A549 (cell line): Measurements from ENCODE around the gene TBC1D8. TPM values are rescaled to one million over a fixed set of nuclear protein-coding genes. Genes with fewer than 3 reads are reported as not detected.

Source experiments
- ATAC-seq, 2 experiments: fragments of 200-7000 bp in 1 of 2; fragments of >200 bp in 1 of 2; cut with Nextera tagmentation in 1 of 2; cut with Tn5 transposase in 1 of 2; 3 replicates each; pipeline versions ENCODE4 v1.8.0 to v1.9.1; 2018 to 2020; ENCODE audit warnings: mild to moderate bottlenecking in 1 of 2, moderate library complexity in 1 of 2
- CTCF ChIA-PET: fragments of 300-600 bp; sonication (Branson Sonifier 250); formaldehyde crosslinking; extraction: SDS; loops from one replicate; lab custom pipeline; 2021; ENCODE audit warnings: antibody characterized with exemption, inconsistent platforms; lab: Yijun Ruan, JAX
- POLR2A ChIA-PET: fragments of 350-600 bp; formaldehyde crosslinking; extraction: SDS; loops from one replicate; lab custom pipeline; 2021; ENCODE audit warnings: antibody characterized with exemption, inconsistent platforms; lab: Yijun Ruan, JAX
- DNase-seq, 2 experiments: peaks; one replicate each; pipeline versions ENCODE4 v3.0.0 to v3.0.0-alpha.2; 2011 to 2016; ENCODE audit warnings: low read depth in 1 of 2, low spot score in 1 of 2
- FAIRE-seq: peaks from 2 replicates; lab custom pipeline; 2011; peaks lifted over from hg19 to GRCh38; lab: Jason Lieb, UNC
- H3K27ac ChIP-seq, 2 experiments: fragments of >200 bp; sonication (Bioruptor Twin); formaldehyde crosslinking; 3 replicates each; pipeline ENCODE4 v1.5.1; 2016 to 2017
- H3K4me1 ChIP-seq: fragments of >200 bp; sonication (Bioruptor Twin); formaldehyde crosslinking; 3 replicates; pipeline ENCODE4 v1.6.1; 2016
- H3K4me2 ChIP-seq: fragments of >200 bp; sonication (Bioruptor Twin); formaldehyde crosslinking; 3 replicates; pipeline ENCODE4 v1.6.1; 2016
- H3K4me3 ChIP-seq: fragments of >200 bp; sonication (Bioruptor Twin); formaldehyde crosslinking; 3 replicates; pipeline ENCODE4 v1.5.1; 2016
- H3K9me3 ChIP-seq: fragments of >200 bp; sonication (Bioruptor Twin); formaldehyde crosslinking; 3 replicates; pipeline ENCODE4 v1.6.1; 2016
- BHLHE40 ChIP-seq: IDR thresholded peaks from 2 replicates; pipeline ENCODE4 v1.6.1; 2012; ENCODE audit warnings: low read depth, low read length, inconsistent platforms
- CBX8 ChIP-seq: fragments of 200-600 bp; sonication (generic); IDR thresholded peaks from 2 replicates; pipeline ENCODE4 v1.6.1; 2016
- CEBPB ChIP-seq, 2 experiments: fragments of >200 bp in 1 of 2; sonication (Bioruptor Twin) in 1 of 2; formaldehyde crosslinking in 1 of 2; IDR thresholded peaks; 2 replicates each; pipeline ENCODE4 v1.6.1; 2012 to 2016
- ESRRA ChIP-seq: fragments of 150-350 bp; IDR thresholded peaks from 2 replicates; pipeline ENCODE4 v1.6.1; 2014; ENCODE audit warnings: mild to moderate bottlenecking, low read length, borderline replicate concordance
- GATA3 ChIP-seq: IDR thresholded peaks from 2 replicates; pipeline ENCODE4 v1.6.1; 2012; ENCODE audit warnings: borderline replicate concordance
- HOXA7 ChIP-seq: fragments of 250-450 bp; sonication (Bioruptor Pico); IDR thresholded peaks from 2 replicates; pipeline ENCODE4 v1.5.0; 2020; ENCODE audit warnings: mild to moderate bottlenecking, moderate library complexity
- HOXB13 ChIP-seq: fragments of 250-450 bp; sonication (Bioruptor Pico); IDR thresholded peaks from 2 replicates; pipeline ENCODE4 v1.5.0; 2020; ENCODE audit warnings: low read depth, mild to moderate bottlenecking, moderate library complexity
- JUN ChIP-seq, 2 experiments: fragments of >200 bp; sonication (Bioruptor Twin); formaldehyde crosslinking; IDR thresholded peaks; 2 replicates in 1 of 2; 3 replicates in 1 of 2; pipeline ENCODE4 v1.6.1; 2016 to 2017
- KDM1A ChIP-seq: fragments of 200-600 bp; sonication (generic); IDR thresholded peaks from 2 replicates; pipeline ENCODE4 v1.6.1; 2016; ENCODE audit warnings: low read depth, mild to moderate bottlenecking
- MAZ ChIP-seq: fragments of 150-350 bp; IDR thresholded peaks from 2 replicates; pipeline ENCODE4 v1.6.1; 2014; ENCODE audit warnings: antibody characterized with exemption, low read depth, low read length, borderline replicate concordance
- MYC ChIP-seq: IDR thresholded peaks from 2 replicates; pipeline ENCODE4 v1.6.1; 2012; ENCODE audit warnings: mild to moderate bottlenecking, inconsistent platforms, low read length, improper control_type of control experiment, borderline replicate concordance
- RNF2 ChIP-seq: fragments of 200-600 bp; sonication (generic); IDR thresholded peaks from 2 replicates; pipeline ENCODE4 v1.6.1; 2016; ENCODE audit warnings: low read depth, mild to moderate bottlenecking, antibody characterized with exemption, moderate library complexity, borderline replicate concordance
- SREBF2 ChIP-seq: fragments of 450-650 bp; IDR thresholded peaks from 2 replicates; pipeline ENCODE4 v1.6.1; 2014; ENCODE audit warnings: mild to moderate bottlenecking, moderate library complexity
- TFCP2L1 ChIP-seq: fragments of 250-450 bp; sonication (Bioruptor Pico); IDR thresholded peaks from 2 replicates; pipeline ENCODE4 v1.5.0; 2021; ENCODE audit warnings: mild to moderate bottlenecking
- TP53 ChIP-seq: fragments of 250-450 bp; sonication (Bioruptor Pico); IDR thresholded peaks from 2 replicates; pipeline ENCODE4 v1.5.0; 2021; ENCODE audit warnings: mild to moderate bottlenecking, moderate library complexity
- ZNF302 ChIP-seq: fragments of 250-450 bp; sonication (Bioruptor Pico); IDR thresholded peaks from 2 replicates; pipeline ENCODE4 v1.9.0; 2021; ENCODE audit warnings: inconsistent platforms, mild to moderate bottlenecking, moderate library complexity
- WGBS: methylation state at CpG from one replicate; pipeline ENCODE4 v1.1.6; 2017; ENCODE audit errors: missing lambda C conversion rate; 5-methylcytosine and 5-hydroxymethylcytosine counted together
- polyA plus RNA-seq, 4 experiments: library from polyadenylated mRNA; depleted of rRNA in 3 of 4; stranded (reverse); fragments of >200 nt; fragmentation: RNase III in 1 of 4; extraction: RNeasy Plus Mini Kit Qiagen cat#74134 plus additional on column Dnase treatment in 1 of 4; gene quantifications; 2 replicates in 3 of 4; 3 replicates in 1 of 4; pipeline ENCODE4 v1.2.3, GENCODE V29; 2011 to 2017
- TF ChIP-seq, protein P1 (sequence below): fragments of 150-350 bp; IDR thresholded peaks from 2 replicates; pipeline ENCODE4 v1.6.1; 2014; ENCODE audit warnings: low read depth, mild to moderate bottlenecking, low read length
- TF ChIP-seq, protein P2 (sequence below): fragments of >200 bp; sonication (Bioruptor Twin); formaldehyde crosslinking; IDR thresholded peaks from 3 replicates; pipeline ENCODE4 v1.6.1; 2016

TBC1D8 gene
- polyA plus RNA-seq, 2 of the 4 experiments (the other 2 are of a cell fraction), result 35.3 to 107 TPM

DNA sequence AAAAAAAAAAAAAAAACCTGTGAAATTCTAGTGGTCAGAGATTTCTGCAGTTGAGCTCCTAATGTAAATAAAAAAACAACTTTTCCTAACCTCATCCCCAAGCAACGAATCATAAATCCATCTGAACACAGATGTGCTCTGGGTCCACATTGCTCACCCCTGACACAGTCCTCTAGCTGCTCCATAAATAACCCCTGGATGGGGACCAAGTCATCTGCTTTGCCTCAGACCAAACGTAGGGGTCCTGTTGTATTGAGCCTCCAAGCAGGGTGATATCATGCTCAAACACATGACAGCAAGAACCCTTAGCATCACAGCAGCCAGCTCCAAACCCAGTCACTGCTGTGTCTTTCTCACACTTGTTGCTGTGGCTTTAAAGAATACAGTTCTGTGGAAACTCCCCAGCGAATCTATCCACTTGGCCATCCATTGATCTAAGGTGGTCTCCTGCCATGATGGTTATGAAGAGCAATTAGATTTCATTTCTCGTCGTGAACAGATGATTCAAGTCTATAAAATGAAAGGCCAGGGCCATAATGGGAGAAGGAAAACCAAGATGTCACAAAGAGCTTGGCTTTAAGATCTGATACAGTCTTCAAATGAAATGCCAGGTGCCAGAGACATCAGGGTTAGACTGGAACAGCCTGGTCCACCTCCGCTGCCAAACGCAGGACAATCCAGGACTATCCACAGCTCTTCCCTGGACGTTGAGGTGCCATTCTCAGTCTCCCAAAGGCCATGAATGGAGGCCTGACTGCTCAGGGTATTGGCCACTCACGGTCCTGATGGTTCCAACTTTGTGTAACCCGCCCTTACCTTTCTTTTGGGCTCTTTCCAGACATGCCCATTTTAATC, 39.0 kb downstream of the TBC1D8 start:
- ChIA-PET CTCF (interaction anchor here (0.7 to 1.5 kb wide), 5 partner anchors 8 to 140 kb away, joined by 3 to 6 read pairs (median 3); partner anchors contain the start of gene TBC1D8), POLR2A (no interaction called here)
- 68% methylated on average over 10 of the region's 10 CpGs for WGBS
- Histone ChIP-seq H3K9me3 (no peaks in the 10 kb centered on the region), H3K4me2 (peak overlapping the region; percentile 77), H3K4me1 (peaks cover 96% of the 10 kb centered on the region), H3K4me3 (no peak overlapping the region), H3K27ac (peak overlapping the region; percentile 89 to 91)
- TF ChIP-seq JUN (IDR thresholded peaks at IDR 0.05), result 0 out of 5 replicates have a peak, but pooled peaks of 1 of the 2 experiments have one; percentile 13
- no peak for TF ChIP-seq ZNF302
- ATAC-seq, result 0 out of 6 replicates have a peak, but pooled peaks of 1 of the 2 experiments have one; percentile 3
- FAIRE-seq, result no peak
- DNase-seq, result peak in 1 of 2 experiments; percentile 46

DNA sequence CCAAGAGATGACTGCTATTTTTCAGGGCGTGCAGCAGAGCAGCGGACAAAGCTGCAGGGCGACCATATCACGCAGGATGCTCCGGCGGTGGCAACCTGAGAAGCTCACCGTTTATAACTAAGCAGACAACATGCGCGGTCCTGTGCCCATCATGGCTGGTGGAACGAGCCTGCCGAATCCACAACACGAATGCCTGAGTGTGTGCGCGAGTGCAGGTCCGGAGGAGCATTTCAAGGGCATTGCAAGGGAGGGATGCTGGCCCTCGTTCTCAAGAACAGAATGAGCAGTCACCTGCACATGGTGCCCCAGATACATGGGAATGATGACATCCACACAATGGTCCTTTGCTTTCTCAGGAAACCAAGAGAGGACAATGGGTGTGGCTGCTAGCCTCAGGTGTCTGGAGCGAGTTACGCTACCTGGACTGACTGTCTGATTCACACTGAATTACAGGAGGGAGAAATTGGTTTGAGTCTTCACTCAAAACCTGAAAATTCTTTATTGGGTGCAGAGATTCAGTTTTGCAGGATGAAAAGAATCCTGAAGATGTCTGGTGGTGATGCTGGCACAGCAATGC, 39.8 kb downstream of the TBC1D8 start:
- no peaks in the 10 kb centered on the region for H3K9me3 ChIP-seq
- H3K27ac ChIP-seq, result peak overlapping the region; percentile 89 to 91
- no peak for DNase-seq
- POLR2A ChIA-PET, result no interaction called here
- peaks cover 96% of the 10 kb centered on the region for H3K4me1 ChIP-seq
- FAIRE-seq, result no peak
- no peak overlapping the region for H3K4me3 ChIP-seq
- WGBS, result 96% methylated on average over 18 of the region's 18 CpGs
- H3K4me2 ChIP-seq, result peak overlapping the region; percentile 77
- CTCF ChIA-PET, result interaction anchor here (0.7 to 1.5 kb wide), 5 partner anchors 9 to 141 kb away, joined by 3 to 6 read pairs (median 3); partner anchors contain the start of gene TBC1D8
- TF ChIP-seq HOXA7 (no peak), RNF2 (no peak), MAZ (no peak), CBX8 (no peak)
- TF ChIP-seq, all 56 proteins: peak for 0
- no peak for ATAC-seq

DNA sequence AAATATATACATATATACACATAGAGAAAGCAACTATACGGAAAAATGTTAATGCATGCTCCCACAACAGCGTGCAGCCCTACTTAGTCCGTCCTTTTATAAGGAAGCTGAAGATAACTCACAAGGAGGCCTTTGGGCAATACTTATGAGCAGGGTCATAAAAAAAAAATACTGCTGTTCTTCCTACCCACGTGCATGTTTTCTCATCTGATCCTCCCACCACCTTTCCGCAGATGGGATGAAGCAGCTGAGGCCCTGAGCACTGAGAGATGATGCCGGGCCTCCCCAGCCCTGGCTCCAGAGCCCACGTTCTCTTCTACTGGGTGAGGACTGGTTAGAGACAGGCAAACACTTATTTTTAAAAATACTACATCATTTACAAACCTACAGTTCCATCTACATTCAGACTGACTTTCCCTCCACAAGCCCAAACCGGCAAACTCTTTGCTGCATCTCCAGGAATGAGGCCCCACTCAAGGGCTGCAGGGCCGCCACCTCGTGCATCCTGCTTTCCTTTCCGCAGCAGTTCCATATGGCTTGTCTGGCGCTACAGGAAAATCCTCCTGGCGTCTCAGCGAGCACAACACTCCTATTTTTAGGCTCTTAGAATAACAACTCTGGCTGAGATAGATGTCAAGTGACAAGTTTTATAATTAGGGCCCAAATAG, 41.6 kb downstream of the TBC1D8 start:
- Histone ChIP-seq H3K9me3 (no peaks in the 10 kb centered on the region), H3K27ac (peak overlapping the region; percentile 89 to 91), H3K4me2 (peak overlapping the region; percentile 77), H3K4me3 (no peak overlapping the region), H3K4me1 (peaks cover 96% of the 10 kb centered on the region)
- 81% methylated on average over 14 of the region's 14 CpGs for WGBS
- TF ChIP-seq CEBPB (IDR thresholded peaks at IDR 0.05) (no peak), MYC (no peak), TFCP2L1 (no peak), HOXB13 (CRISPR knock-in tag) (no peak), SREBF2 (no peak), TP53 (no peak), KDM1A (no peak), BHLHE40 (no peak), ESRRA (no peak), GATA3 (no peak)
- TF ChIP-seq, protein P1, sequence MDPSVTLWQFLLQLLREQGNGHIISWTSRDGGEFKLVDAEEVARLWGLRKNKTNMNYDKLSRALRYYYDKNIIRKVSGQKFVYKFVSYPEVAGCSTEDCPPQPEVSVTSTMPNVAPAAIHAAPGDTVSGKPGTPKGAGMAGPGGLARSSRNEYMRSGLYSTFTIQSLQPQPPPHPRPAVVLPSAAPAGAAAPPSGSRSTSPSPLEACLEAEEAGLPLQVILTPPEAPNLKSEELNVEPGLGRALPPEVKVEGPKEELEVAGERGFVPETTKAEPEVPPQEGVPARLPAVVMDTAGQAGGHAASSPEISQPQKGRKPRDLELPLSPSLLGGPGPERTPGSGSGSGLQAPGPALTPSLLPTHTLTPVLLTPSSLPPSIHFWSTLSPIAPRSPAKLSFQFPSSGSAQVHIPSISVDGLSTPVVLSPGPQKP, result no peak
- TF ChIP-seq, protein P2, sequence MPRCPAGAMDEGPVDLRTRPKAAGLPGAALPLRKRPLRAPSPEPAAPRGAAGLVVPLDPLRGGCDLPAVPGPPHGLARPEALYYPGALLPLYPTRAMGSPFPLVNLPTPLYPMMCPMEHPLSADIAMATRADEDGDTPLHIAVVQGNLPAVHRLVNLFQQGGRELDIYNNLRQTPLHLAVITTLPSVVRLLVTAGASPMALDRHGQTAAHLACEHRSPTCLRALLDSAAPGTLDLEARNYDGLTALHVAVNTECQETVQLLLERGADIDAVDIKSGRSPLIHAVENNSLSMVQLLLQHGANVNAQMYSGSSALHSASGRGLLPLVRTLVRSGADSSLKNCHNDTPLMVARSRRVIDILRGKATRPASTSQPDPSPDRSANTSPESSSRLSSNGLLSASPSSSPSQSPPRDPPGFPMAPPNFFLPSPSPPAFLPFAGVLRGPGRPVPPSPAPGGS, result no peak
- ATAC-seq (no peak), FAIRE-seq (no peak), DNase-seq (no peak)
- ChIA-PET POLR2A (interaction anchor here (1.2 kb wide), 1 partner anchor 42 kb away, joined by 3 read pairs; the partner anchor contains the start of gene TBC1D8), CTCF (interaction anchor here (1.0 kb wide), 2 partner anchors 43 to 44 kb away, joined by 3 read pairs; no protein-coding TSS in a partner anchor)
